Measurements from ENCODE around the gene TRAF7.
"Not testable (repeated sequence)": the region's sequence is repeated elsewhere in the genome, so short reads cannot be mapped to it uniquely, and the experiment has no call there.

The TRAF7 gene

DNA sequence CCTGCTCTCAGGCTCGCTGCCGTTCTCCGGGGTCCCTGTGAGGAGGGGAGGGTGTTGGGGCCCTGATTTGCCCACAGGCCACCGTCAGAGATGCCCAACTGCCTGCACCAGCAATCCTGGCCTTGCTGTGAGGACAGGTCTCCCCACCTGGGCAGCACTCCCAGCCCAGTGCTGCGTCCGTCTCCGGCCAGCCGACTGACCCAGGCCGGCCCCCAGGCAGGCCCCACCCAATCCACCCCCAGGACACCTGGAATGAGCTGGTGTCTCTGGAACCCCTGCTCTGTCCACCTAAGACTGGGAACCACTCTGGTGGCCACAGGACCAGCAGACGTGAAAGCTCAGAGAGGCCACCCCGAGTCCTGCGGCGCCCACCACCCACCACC lies 40.0 kb upstream of the TRAF7 start:
- no peak overlapping the region for H3K9ac ChIP-seq (ENCODE audit: low read depth, low read length, poor library complexity, severe bottlenecking)
- H2AFZ ChIP-seq (ENCODE audit: low read length), result no peak overlapping the region
- H3K79me2 ChIP-seq (ENCODE audit: insufficient read depth, low read length), result no peaks in the 10 kb centered on the region
- H3K36me3 ChIP-seq (ENCODE audit: insufficient read depth, low read length), result no peaks in the 10 kb centered on the region
- TF ChIP-seq, protein P1, sequence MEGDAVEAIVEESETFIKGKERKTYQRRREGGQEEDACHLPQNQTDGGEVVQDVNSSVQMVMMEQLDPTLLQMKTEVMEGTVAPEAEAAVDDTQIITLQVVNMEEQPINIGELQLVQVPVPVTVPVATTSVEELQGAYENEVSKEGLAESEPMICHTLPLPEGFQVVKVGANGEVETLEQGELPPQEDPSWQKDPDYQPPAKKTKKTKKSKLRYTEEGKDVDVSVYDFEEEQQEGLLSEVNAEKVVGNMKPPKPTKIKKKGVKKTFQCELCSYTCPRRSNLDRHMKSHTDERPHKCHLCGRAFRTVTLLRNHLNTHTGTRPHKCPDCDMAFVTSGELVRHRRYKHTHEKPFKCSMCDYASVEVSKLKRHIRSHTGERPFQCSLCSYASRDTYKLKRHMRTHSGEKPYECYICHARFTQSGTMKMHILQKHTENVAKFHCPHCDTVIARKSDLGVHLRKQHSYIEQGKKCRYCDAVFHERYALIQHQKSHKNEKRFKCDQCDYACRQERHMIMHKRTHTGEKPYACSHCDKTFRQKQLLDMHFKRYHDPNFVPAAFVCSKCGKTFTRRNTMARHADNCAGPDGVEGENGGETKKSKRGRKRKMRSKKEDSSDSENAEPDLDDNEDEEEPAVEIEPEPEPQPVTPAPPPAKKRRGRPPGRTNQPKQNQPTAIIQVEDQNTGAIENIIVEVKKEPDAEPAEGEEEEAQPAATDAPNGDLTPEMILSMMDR (conservative IDR thresholded peaks at IDR 0.05; ENCODE audit: low read length), result no peak
- no peak for TF ChIP-seq EZH2phosphoT487 (IDR thresholded peaks at IDR 0.05; ENCODE audit: borderline replicate concordance)
- no peak overlapping the region for H3K4me2 ChIP-seq (ENCODE audit: low read depth, low read length, poor library complexity, severe bottlenecking)
- no peaks in the 10 kb centered on the region for H3K9me2 ChIP-seq (replicated peaks; ENCODE audit: low read depth, low read length)
- no peaks in the 10 kb centered on the region for H3K4me1 ChIP-seq (ENCODE audit: insufficient read depth, low read length, poor library complexity, severe bottlenecking)
- no peaks in the 10 kb centered on the region for H3F3A ChIP-seq (ENCODE audit: low read depth)
- H3K27me3 ChIP-seq (ENCODE audit: insufficient read depth, low read length, poor library complexity, severe bottlenecking), result no peaks in the 10 kb centered on the region
- no peak overlapping the region for H3K4me3 ChIP-seq (ENCODE audit: low read length, poor library complexity, severe bottlenecking)
- H3K9me3 ChIP-seq (ENCODE audit: insufficient read depth, low read depth, low read length), result no peaks in the 10 kb centered on the region
- H4K20me1 ChIP-seq (ENCODE audit: insufficient read depth, low read length, poor library complexity, severe bottlenecking), result no peaks in the 10 kb centered on the region

DNA sequence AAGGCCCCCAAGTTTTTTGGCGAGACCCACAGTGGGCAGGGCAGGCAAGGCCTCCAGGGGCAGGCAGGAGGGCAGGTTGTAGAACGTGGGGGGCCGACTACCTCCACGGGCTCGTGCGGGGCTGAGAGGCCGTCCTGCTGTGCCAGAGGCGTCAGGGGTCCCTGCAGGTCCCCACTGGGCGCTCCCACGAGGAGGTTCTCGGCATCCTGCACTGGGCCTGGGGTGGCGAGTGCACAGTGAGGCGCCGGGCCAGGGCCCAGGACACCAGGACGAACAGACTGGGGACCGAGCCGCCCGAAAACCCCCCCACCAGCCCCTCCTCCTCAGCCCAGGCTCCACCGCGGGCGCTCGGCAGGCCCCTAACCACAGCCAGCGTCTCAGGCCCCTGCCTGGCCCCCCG lies 39.2 kb upstream of the TRAF7 start:
- not testable (repeated sequence) for H3K27me3 ChIP-seq (ENCODE audit: insufficient read depth, low read length, poor library complexity, severe bottlenecking); H2AFZ ChIP-seq (ENCODE audit: low read length); H3K36me3 ChIP-seq (ENCODE audit: insufficient read depth, low read length); H3K9me3 ChIP-seq (ENCODE audit: insufficient read depth, low read depth, low read length); H3K79me2 ChIP-seq (ENCODE audit: insufficient read depth, low read length); H3K4me2 ChIP-seq (ENCODE audit: low read depth, low read length, poor library complexity, severe bottlenecking); H4K20me1 ChIP-seq (ENCODE audit: insufficient read depth, low read length, poor library complexity, severe bottlenecking); H3K9me2 ChIP-seq (replicated peaks; ENCODE audit: low read depth, low read length); H3K4me3 ChIP-seq (ENCODE audit: low read length, poor library complexity, severe bottlenecking); H3K9ac ChIP-seq (ENCODE audit: low read depth, low read length, poor library complexity, severe bottlenecking); H3K4me1 ChIP-seq (ENCODE audit: insufficient read depth, low read length, poor library complexity, severe bottlenecking); H3F3A ChIP-seq (ENCODE audit: low read depth)

DNA sequence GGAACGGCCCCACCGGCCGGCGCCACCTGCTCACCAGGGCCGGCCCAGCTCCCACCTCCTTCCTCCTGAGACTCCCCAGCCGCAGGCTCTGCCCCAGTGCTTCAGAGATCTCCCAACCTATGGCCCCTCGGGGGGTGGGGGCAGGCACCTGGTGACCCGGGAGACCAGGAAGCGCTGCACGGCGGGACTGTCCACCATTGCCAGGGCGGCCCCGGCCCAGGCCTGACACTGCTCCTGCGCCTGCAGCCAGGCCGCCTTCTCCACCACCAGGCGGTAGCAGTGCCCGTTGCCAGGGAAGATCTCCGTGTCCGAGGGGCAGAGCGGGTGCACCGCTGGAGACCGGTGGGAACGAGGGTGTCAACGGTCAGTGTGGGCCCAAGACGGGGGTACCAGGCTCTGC lies 38.2 kb upstream of the TRAF7 start:
- not testable (repeated sequence) for H3F3A ChIP-seq (ENCODE audit: low read depth); H3K79me2 ChIP-seq (ENCODE audit: insufficient read depth, low read length); H3K9me3 ChIP-seq (ENCODE audit: insufficient read depth, low read depth, low read length); H2AFZ ChIP-seq (ENCODE audit: low read length); H3K4me1 ChIP-seq (ENCODE audit: insufficient read depth, low read length, poor library complexity, severe bottlenecking); H3K9ac ChIP-seq (ENCODE audit: low read depth, low read length, poor library complexity, severe bottlenecking); H3K4me2 ChIP-seq (ENCODE audit: low read depth, low read length, poor library complexity, severe bottlenecking); H3K9me2 ChIP-seq (replicated peaks; ENCODE audit: low read depth, low read length); H3K36me3 ChIP-seq (ENCODE audit: insufficient read depth, low read length); H3K27me3 ChIP-seq (ENCODE audit: insufficient read depth, low read length, poor library complexity, severe bottlenecking); H4K20me1 ChIP-seq (ENCODE audit: insufficient read depth, low read length, poor library complexity, severe bottlenecking); H3K4me3 ChIP-seq (ENCODE audit: low read length, poor library complexity, severe bottlenecking)

DNA sequence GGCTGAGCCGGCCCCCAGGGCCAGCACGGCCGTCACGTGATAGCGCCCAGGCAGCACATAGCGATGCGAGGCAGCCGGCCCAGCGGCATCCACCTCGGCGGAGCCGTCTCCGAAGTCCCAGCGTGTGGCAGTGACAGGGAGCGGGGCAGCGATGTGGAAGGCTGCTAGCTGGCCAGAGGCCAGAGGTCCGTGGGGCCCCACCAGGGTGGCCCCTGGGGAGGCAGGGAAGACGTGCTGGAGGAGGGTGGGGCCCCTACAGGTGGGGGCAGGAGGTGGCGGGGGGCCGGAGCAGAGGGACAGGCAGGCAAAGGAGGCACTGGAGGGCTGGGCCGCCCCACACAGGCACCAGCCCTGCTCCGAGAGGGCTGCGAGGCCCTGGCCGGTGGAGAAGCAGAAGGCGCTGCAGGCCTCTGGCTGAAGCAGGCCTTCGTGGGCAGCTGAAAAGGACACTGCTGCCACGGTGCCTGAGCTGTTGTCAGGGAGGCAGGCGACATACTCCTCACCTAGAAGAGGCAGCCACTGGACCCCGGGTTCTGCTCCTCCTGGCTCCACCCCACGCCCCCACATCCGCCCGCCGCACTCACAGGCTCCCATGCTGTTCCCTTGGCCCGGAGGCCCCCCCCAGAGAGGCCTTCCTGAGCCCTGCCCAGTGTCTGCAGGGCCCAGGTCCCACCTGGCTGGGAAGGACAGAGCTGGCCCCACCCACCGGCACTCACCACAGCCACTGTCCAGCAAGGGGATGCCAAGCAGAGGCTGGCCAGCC lies 37.4 kb upstream of the TRAF7 start:
- H3K9me2 ChIP-seq (replicated peaks; ENCODE audit: low read depth, low read length); H3K9ac ChIP-seq (ENCODE audit: low read depth, low read length, poor library complexity, severe bottlenecking); H3F3A ChIP-seq (ENCODE audit: low read depth); H3K9me3 ChIP-seq (ENCODE audit: insufficient read depth, low read depth, low read length); H4K20me1 ChIP-seq (ENCODE audit: insufficient read depth, low read length, poor library complexity, severe bottlenecking); H3K36me3 ChIP-seq (ENCODE audit: insufficient read depth, low read length); H3K27me3 ChIP-seq (ENCODE audit: insufficient read depth, low read length, poor library complexity, severe bottlenecking); H2AFZ ChIP-seq (ENCODE audit: low read length); H3K4me1 ChIP-seq (ENCODE audit: insufficient read depth, low read length, poor library complexity, severe bottlenecking); H3K4me2 ChIP-seq (ENCODE audit: low read depth, low read length, poor library complexity, severe bottlenecking); H3K4me3 ChIP-seq (ENCODE audit: low read length, poor library complexity, severe bottlenecking); H3K79me2 ChIP-seq (ENCODE audit: insufficient read depth, low read length): not testable (repeated sequence)

DNA sequence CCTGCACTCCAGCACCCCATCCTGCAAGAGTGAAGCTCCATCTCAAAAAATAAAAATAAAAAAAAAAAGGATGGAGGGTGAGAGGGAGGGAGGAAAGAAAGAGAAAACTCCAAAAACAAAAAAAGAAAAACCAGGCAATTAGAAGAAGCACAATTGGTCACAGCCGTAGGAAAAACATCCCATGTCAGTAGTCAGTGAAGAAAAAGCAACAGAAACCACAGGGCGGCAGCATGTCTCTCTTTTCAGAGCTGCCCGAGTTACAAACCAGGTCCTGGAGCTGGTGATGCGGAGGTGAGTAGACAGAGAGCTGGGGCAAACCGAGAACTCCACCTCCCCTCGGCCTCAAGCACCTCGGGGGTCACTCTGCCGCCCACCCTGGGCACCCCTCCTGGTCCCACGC lies 34.3 kb upstream of the TRAF7 start:
- H3K27me3 ChIP-seq (ENCODE audit: insufficient read depth, low read length, poor library complexity, severe bottlenecking); H3K4me1 ChIP-seq (ENCODE audit: insufficient read depth, low read length, poor library complexity, severe bottlenecking); H3K4me2 ChIP-seq (ENCODE audit: low read depth, low read length, poor library complexity, severe bottlenecking); H3K36me3 ChIP-seq (ENCODE audit: insufficient read depth, low read length); H4K20me1 ChIP-seq (ENCODE audit: insufficient read depth, low read length, poor library complexity, severe bottlenecking); H3K9me2 ChIP-seq (replicated peaks; ENCODE audit: low read depth, low read length); H3K4me3 ChIP-seq (ENCODE audit: low read length, poor library complexity, severe bottlenecking); H3K9ac ChIP-seq (ENCODE audit: low read depth, low read length, poor library complexity, severe bottlenecking); H2AFZ ChIP-seq (ENCODE audit: low read length); H3K9me3 ChIP-seq (ENCODE audit: insufficient read depth, low read depth, low read length); H3K79me2 ChIP-seq (ENCODE audit: insufficient read depth, low read length); H3F3A ChIP-seq (ENCODE audit: low read depth): not testable (repeated sequence)
